Fibroblast of skin of scalp (primary cell): ENCODE data around the gene CEMIP2.
A peak's percentile ranks its signal among the peaks of the same experiment; 100 is the strongest.
"Not testable (repeated sequence)": the region's sequence is repeated elsewhere in the genome, so short reads cannot be mapped to it uniquely, and the experiment has no call there.

Experiments used
- DNase-seq: peaks from one replicate; pipeline ENCODE4 v3.0.0-alpha.2; 2013

The CEMIP2 gene

DNA sequence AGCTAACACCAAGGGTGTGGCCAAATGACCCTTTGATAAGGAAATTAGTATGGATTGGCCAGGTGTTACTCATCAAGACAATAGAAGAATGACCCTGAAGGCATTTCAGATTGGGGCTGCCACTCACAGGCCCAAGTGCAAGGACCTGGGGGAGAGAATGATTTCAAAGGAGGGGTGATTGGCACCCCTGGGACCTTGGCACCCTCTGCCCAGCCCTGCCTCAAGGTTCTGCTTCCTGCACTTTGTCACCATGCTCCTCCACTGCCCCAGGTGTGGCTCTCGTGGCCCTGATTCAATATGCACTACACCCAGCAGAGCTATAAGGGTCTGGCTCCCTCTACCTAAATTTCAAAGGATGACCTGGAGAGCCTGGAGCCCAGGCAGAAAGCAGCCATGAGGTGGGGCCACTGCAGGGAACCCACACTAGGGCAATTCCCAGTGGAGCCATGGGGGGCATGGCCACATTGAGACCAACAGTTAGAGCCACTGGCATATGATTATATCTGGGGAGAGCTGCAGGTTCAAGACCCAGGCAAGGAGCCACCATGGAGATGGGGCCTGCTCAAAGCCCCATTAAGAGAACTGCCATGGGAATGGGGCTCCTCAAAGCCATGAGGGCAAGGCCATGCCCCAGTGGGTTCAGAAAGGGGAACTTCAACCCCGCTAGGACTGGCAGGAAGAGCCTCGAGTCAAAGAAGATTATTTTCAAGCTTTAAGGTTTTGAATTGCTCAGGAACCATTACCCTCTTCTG, 93.0 kb downstream of the CEMIP2 start:
- DNase-seq, result no peak

GRCh38 chr9:71672573-71672972, 95.7 kb downstream of the CEMIP2 start:
- DNase-seq, result no peak

DNA sequence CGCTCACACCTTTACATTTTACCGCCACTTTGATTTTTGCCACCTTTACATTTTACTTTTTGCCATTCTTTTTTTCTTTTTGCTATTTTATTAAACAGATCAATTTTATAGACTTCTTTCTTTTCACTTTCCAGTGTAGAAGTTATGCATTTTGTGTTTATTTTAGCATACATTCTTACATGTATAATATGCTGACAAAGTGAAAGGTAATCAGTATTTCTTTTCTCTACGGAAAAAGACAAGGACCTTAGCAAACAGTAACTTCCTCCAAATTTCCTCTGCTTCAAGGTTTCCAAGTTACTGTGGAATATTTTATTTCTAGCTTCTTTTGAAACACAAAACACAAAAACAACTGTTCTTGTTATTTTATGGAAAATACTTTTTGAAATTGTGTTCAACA, 97.0 kb downstream of the CEMIP2 start:
- no peak for DNase-seq

GRCh38 chr9:71670121-71670520, 98.2 kb downstream of the CEMIP2 start:
- DNase-seq, result no peak

GRCh38 chr9:71669284-71669995, 98.9 kb downstream of the CEMIP2 start:
- no peak for DNase-seq

DNA sequence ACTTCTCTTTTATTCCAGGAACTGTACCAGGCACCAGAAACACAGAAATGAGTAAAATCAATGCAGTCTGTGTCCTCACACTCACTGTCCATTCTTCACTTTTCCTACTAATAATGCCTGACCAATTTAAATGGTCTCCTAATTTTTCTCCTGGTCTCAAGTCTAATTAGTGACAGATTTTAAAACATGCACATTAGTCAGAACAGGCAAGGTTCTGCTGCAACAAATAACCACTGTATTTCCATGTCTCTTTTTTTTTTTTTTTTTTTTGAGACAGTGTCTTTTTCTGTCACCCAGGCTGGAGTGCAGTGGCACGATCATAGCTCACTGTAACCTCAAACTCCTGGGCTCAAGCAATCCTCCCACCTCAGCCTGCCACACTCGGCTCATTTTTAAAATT, 99.6 kb downstream of the CEMIP2 start:
- DNase-seq, result no peak

- DNase-seq, result no peak
These were observed 103.1 kb downstream of the CEMIP2 start for GRCh38 chr9:71665247-71665646.

DNA sequence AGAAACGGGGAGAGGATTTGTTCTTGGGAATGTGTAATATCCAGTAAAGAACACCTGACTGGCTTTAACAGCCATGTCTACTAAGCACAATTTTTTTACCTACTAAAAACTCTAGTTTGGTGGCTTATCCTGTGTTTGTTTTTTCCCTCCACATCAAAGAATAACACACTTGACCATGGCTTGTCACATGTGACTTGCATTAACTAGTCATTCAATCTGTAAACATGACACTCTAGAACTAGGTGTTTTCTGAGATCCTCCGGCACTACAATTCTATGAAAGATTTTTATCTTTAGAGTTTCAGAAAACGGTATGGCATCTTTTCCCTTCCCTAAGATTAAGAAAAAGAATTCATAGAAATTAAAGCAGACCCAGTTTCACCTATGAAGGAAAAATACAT, 103.7 kb downstream of the CEMIP2 start:
- no peak for DNase-seq

DNA sequence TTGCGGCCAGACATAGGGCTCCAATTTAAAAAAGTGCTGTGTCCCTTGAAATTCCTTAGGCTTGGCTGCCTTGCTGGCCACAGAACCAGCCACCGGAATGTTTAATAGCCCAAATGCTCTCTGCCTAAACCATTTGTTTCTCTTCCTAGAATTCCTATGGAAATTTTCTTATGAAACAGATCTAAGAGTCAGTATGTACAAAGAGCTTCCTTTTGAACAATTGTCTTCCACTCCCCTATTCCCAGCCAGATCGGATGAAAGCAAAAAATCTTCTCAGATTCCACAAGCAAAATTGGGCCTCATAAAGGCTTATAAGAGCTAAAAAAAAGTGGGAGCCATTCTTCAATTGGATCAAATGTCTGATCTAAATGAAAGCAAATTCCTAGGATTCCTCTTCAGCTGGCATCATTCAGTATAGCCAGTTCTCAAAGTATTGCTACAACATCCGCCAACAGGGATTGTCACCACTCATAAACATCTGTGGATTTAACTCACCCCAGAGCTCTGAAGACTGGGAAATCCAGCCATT, 104.3 kb downstream of the CEMIP2 start:
- peak; percentile 66 for DNase-seq

GRCh38 chr9:71663216-71663615, 105.1 kb downstream of the CEMIP2 start:
- DNase-seq, result no peak

GRCh38 chr9:71662082-71662481, 106.2 kb downstream of the CEMIP2 start:
- no peak for DNase-seq

DNA sequence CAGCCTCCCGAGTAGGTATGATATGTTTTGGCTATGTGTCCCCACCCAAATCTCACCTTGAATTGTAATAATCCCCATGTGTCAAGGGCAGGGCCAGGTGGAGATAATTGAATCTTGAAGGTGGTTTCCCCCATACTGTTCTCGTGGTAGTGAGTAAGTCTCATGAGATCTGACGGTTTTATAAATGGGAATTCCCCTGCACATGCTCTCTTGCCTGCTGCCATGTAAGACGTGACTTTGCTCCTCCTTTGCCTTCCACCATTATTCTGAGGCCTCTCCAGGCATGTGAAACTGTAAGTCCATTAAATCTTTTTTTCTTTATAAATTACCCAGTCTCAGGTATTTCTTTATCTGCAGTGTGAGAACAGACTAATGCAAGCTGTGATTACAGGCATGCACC, 111.0 kb downstream of the CEMIP2 start:
- DNase-seq, result not testable (repeated sequence)

GRCh38 chr9:71656496-71656895, 111.8 kb downstream of the CEMIP2 start:
- DNase-seq, result no peak

DNA sequence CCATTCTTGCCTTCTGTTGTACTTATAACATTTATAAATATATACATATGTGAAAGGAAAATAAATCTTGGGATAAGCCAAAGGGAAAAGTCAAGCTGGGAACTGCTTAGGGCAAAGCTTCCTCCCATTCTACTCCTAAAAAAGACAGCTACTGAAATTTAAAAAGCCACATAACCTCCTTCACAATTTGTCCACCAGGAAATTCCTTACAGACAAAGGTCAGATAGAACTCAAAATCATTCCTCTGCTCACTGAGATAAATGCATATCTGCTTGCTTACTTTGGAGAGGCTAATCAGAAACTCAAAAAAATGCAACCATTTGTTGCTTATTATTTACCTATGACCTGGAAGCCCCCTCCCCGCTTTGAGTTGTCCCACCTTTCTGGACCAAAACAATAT, 112.5 kb downstream of the CEMIP2 start:
- DNase-seq, result no peak

DNA sequence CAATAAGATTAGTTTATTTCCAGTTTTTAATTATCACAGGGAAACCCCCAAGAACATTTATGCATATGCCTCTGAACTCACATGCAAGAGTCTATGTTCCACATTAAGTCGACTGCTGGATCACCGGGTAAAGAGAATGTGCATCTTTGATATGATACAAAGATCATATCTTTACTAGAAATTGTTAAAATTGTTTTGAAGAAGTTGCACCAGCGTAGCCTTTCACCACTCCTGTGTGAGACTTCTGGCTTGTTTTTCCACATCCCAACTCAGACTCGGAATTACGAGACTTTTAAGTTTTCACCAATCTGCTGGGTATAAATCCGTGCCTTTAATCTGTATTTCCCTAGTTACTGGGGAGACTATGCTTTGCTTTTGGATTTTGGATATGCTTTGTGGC, 113.2 kb downstream of the CEMIP2 start:
- DNase-seq, result no peak

DNA sequence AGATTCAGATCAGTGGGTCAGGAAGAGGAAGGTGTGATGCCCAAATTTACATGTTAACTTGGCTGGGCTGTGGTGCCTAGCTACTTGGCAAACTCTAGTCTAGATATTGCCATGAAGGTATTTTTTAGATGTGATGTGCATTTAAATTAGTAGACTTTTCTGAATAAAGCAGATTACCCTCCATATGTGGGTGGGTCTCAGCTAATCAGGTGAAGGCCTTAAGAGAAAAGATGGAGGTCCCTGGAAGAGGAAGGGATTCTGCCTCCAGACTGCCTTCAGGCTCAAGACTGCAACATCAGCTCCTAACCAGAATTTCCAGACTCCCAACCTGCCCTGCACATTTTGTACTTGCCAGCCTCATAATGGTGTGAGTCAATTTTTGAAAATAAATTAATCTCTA, 115.8 kb downstream of the CEMIP2 start:
- no peak for DNase-seq

GRCh38 chr9:71648453-71648852, 119.9 kb downstream of the CEMIP2 start:
- DNase-seq, result no peak

- peak; percentile 68 for DNase-seq
These were observed 121.2 kb downstream of the CEMIP2 start for GRCh38 chr9:71647094-71647591.

- no peak for DNase-seq
These were observed 122.2 kb downstream of the CEMIP2 start for GRCh38 chr9:71646131-71646530.

- DNase-seq, result no peak
These were observed 123.4 kb downstream of the CEMIP2 start for GRCh38 chr9:71644819-71645362.

- DNase-seq, result no peak
These were observed 125.0 kb downstream of the CEMIP2 start for GRCh38 chr9:71643330-71643729.

- DNase-seq, result no peak
These were observed 126.3 kb downstream of the CEMIP2 start for GRCh38 chr9:71642056-71642455.

DNA sequence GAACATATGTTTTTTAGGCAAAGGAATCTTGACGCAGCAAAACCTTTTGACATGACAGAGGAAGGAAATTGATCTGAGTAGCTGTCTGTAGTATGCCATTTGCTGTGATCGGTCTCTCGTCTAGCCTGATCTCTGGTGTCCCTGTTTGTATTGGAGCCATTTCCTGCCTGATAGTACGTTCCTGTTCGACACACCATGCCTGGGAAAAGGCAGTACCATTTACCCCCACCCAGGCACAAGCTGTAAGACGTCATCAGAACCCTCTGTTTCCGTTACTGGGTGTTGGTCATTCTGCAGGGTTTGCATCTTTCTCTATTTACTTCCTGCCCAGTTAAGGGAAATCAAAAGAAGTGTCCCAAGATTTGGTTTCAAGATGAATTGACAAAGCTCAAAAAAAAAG, 129.7 kb downstream of the CEMIP2 start:
- peak; percentile 4 for DNase-seq

- DNase-seq, result no peak
These were observed 130.4 kb downstream of the CEMIP2 start for GRCh38 chr9:71637926-71638325.
